Fibroblast of pulmonary artery (primary cell): ENCODE results near the gene PLOD3.

Experiments
- DNase-seq: peaks from one replicate; pipeline ENCODE4 v3.0.0-alpha.2; 2010; ENCODE audit warnings: low read depth
- H3K4me3 ChIP-seq: replicated peaks from 2 replicates; pipeline ENCODE4 v1.5.1; 2011; ENCODE audit warnings: low read depth, mild to moderate bottlenecking, control low read depth, low read length, moderate library complexity
- TF ChIP-seq, protein P1 (sequence below): IDR thresholded peaks from 2 replicates; pipeline ENCODE4 v1.5.1; 2011; ENCODE audit warnings: mild to moderate bottlenecking, control low read depth, low read length, inconsistent platforms; ENCODE audit errors: missing control alignments

PLOD3 gene

DNA sequence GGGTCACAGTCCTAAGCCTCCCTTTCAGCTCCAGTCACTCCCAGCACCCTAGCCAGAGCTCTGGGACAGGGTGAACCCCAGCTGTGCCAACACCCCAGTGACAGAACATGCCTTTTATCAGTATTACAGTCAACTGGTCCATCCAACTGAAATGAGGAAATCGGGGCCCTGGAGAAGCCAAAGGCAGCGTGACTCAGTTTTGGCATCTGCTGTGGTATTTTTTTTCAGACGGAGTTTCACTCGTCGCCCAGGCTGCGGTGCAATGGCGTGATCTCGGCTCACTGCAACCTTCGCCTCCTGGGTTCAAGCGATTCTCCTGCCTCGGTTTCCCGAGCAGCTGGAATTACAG lies 23.6 kb upstream of the PLOD3 start:
- DNase-seq, result no peak
- TF ChIP-seq, protein P1, sequence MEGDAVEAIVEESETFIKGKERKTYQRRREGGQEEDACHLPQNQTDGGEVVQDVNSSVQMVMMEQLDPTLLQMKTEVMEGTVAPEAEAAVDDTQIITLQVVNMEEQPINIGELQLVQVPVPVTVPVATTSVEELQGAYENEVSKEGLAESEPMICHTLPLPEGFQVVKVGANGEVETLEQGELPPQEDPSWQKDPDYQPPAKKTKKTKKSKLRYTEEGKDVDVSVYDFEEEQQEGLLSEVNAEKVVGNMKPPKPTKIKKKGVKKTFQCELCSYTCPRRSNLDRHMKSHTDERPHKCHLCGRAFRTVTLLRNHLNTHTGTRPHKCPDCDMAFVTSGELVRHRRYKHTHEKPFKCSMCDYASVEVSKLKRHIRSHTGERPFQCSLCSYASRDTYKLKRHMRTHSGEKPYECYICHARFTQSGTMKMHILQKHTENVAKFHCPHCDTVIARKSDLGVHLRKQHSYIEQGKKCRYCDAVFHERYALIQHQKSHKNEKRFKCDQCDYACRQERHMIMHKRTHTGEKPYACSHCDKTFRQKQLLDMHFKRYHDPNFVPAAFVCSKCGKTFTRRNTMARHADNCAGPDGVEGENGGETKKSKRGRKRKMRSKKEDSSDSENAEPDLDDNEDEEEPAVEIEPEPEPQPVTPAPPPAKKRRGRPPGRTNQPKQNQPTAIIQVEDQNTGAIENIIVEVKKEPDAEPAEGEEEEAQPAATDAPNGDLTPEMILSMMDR, result no peak
- H3K4me3 ChIP-seq, result no peak overlapping the region

DNA sequence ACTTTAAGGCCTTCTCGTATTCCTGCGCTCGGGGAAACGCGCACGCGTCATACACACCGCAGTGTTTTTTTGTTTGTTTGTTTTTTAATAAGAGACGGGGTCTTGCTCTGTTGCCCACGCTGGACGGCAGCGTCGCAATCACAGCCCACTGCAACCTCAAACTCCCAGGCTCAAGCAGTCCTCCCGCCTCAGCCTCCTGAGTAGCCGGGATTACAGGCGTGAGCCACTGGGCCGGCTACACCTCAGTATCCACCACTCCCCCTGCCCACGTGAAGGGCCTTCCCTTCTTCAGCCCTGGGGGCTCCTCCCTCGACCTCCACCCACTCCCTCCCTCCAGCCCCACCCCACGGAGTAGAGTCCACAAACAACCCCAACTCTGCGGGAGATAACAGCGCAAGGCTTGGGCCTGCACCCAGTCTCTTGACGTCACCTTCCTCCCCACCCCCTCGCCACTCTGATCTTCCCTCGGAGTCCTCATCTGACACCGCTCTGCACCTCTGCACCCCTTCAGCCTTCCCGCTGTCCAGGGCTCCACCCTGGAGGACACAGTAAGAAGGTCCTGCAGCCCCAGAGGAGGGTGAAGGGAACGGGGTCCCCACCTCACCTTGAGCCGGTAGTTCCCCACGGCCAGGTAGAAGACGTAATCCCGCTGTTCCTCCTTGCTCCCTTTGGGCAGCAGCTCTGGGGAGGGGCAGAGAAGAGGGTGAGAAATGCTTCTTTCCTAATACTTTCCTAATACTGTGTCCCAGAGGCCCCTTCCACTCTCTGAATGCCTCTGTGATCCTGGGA lies 23.0 kb upstream of the PLOD3 start:
- TF ChIP-seq, protein P1, result no peak
- H3K4me3 ChIP-seq, result no peak overlapping the region
- DNase-seq, result no peak

DNA sequence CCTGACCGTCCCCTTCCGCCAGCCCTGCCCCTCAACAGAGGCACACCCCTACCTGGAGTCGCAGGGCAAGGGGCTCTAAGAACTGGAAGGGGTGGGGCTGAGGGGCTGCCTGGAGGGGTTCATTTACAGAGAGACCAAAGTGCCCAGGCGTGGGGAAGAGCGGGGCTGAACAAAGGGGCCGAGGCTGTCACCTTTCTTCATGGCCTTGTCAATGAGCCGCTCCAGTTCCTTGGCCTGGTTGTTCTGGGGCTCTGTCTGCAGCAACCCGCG lies 22.5 kb upstream of the PLOD3 start:
- TF ChIP-seq, protein P1, result no peak
- no peak overlapping the region for H3K4me3 ChIP-seq
- DNase-seq, result no peak

DNA sequence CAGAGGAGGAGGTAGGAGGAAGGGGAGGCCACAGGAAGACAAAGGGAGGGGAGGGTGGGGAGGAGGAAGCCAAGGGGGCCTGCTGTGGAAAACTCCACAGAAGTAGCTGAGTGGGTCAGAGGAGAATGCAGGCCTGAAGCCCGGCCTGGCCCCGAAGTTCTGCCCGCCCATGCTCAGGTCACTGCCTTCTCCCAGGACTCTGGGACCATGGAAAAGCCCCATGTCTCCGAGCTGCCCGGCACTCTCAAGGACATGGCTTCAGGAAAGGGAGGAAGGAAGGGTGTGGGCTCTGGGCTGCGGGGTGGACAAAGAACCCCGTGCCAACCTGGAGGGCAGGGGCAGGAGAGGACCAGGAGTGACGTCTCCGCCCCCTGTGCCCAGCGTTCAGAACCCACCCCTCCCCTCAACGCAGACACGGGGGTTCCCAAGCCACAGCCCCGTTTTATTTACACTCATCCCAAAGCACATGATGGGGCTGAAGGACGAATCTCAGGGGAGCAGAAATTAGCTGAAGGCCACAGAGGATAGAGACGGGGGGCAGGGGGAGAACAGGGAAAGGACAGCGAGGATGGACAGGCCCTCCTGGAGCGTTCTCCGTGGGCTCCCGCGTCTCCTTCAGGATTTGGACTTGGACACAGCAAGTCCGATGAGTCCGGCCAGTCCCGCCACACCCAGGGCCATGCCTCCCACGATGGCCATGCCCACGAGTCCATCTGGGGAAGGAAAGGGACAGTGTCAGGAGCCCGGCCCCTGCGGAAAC lies 22.0 kb upstream of the PLOD3 start:
- H3K4me3 ChIP-seq, result no peak overlapping the region
- TF ChIP-seq, protein P1, result no peak

DNA sequence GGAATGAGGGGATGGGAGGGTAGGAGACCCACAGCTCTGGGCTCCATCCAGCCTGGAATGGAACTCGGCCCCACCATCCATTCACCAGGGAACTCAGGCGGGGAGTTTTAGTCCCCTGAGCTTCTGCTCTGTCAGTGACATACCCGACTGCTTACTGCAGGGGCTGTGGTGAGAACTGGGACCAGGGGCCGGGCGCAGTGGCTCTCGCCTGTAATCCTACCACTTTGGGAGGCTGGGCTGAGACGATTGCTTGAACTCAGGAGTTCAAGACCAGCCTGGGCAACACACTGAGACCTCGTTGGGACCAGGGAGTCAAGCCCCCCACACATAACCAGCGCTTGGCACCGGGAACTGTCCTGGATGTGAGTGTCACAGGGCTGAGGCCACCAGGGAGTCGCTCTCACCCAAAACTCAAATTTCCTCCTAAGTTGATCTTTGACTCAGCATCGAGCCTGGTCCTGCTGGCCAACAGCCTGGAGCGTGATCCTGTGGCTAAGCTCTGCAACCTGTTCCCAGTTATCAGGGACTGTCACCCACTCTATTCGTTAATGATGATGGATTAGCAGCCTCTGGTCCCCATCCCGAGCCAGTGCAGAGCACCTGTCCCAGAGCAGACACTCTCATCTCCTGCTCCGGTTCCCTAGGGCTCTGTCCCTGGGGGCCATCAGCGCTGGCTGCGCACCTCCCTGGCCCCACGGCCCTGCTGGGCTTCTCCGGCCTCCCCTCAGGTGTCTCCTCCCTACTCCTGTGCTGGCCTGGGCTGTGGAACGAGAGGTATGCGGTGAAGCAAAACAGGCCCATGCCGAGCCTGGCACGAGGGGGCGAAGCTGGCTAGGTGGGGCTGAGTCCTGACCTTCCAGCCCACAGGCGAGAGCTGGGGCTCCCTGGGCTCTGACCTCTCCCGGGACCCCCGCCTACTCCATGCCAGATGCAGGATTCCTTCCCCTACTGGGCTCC lies 21.1 kb upstream of the PLOD3 start:
- H3K4me3 ChIP-seq, result no peak overlapping the region
- no peak for DNase-seq
- TF ChIP-seq, protein P1, result no peak

More for the DNA sequence above, 22.0 kb upstream of the PLOD3 start:
- DNase-seq, result no peak

DNA sequence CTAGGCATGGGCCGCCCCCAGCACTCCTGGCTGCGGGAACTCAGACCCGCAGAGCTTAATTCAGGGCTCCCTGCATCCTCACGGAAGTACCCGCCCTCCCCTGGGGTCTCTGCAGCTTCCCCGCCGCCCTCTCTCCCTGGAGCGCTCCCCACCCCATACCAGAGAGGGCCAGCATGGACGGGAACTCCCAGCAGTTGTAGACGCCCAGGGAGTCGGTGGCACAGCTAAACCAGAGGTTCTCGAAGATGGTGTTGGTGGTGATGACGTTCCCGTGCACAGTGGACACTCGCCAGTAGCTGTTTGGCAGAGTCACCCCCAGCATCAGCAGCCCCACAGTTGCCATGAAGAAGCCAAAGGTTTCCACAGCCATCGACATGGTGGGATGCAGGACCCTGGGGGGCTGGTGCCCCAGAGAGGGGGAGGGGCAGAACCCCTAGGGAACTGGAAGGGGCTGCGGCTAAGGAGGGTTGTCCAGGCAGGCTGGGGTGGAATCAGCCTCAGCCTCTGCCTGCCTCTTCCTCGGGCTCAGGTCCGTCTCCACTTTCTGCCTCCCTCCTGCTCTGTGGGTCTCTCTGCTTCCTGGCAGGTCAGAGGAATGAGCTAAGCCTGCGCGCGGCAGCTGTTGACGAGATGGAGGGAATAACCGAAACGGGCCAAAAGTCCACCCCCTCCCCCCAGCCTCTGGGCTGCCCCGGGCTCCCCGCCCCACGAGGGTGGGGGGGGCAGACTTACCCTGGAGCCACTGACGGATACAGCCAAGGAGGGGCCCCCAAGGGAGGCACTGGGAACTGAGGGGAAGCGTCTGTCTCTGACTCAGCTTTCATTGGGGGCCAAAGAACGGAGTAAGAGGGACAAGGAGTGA lies 20.1 kb upstream of the PLOD3 start, which contains the start of gene CLDN15:
Gene CLDN15, minus strand, starts transcription at position 597 of the 862 bp plus-strand sequence. Its CDS starts 221 bp downstream, at position 376.
- peak; percentile 82 for DNase-seq
- H3K4me3 ChIP-seq, result peak within 1 kb of the TSS; percentile 17

More for the DNA sequence above, 20.1 kb upstream of the PLOD3 start, which contains the start of gene CLDN15:
- TF ChIP-seq, protein P1, result no peak
